HCT116 (cell line): ENCODE measurements around the gene SEMA3B. TPM values are rescaled to one million over a fixed set of nuclear protein-coding genes. Genes with fewer than 3 reads are reported as not detected.

ENCODE experiments used
- ATAC-seq: fragments of 200-7000 bp; cut with Tn5 transposase; 2 replicates; pipeline ENCODE4 v1.9.1; 2020; ENCODE audit warnings: mild to moderate bottlenecking, moderate library complexity
- BruUV-seq: library from RNA; stranded (reverse); fragments of 400-500 nt; replicated peaks from 2 replicates; lab custom pipeline; 2021; lab: Mats Ljungman, UMichigan
- CTCF ChIA-PET: fragments of 300-600 bp; sonication (Branson Sonifier 250); formaldehyde crosslinking; loops from one replicate; lab custom pipeline; 2021; ENCODE audit warnings: antibody characterized with exemption; lab: Charles Lee
- POLR2A ChIA-PET: fragments of 300-600, 350-600 bp; sonication (Branson Sonifier 250); formaldehyde crosslinking; loops from one replicate; lab custom pipeline; 2021; ENCODE audit warnings: antibody characterized with exemption; lab: Charles Lee
- RAD21 ChIA-PET, 2 experiments: fragments of 300-600 bp; sonication (Branson Sonifier 250); formaldehyde crosslinking; loops; one replicate each; lab custom pipeline; 2023; ENCODE audit warnings: low total read pairs in 2 of 2; ENCODE audit not compliant: uncharacterized antibody in 2 of 2, unreplicated experiment in 2 of 2, low non-redundant PET in 1 of 2; lab: Charles Lee
- DNase-seq: peaks from one replicate; pipeline ENCODE4 v3.0.0-alpha.2; 2010; ENCODE audit warnings: low read depth, low spot score
- H2AFZ ChIP-seq: fragments of 200-600 bp; shearing (Covaris generic), sonication (generic); 2 replicates; pipeline ENCODE4 v1.6.1; 2017; ENCODE audit warnings: low read depth, mixed run types, mixed read lengths, antibody characterized with exemption, low read length; ENCODE audit not compliant: poor library complexity, severe bottlenecking
- H3K27ac ChIP-seq: 2 replicates; pipeline ENCODE4 v1.5.1; 2012; ENCODE audit warnings: low read depth, low read length
- H3K27me3 ChIP-seq: fragments of 200-600 bp; sonication (generic); 2 replicates; pipeline ENCODE4 v1.6.1; 2016; ENCODE audit warnings: mixed run types, low read length, mixed read lengths; ENCODE audit not compliant: insufficient read depth
- H3K36me3 ChIP-seq, 2 experiments: fragments of 200-500 bp in 1 of 2; fragments of 200-600 bp in 1 of 2; sonication (Bioruptor generic) in 1 of 2; sonication (generic) in 1 of 2; 2 replicates each; pipeline versions ENCODE4 v1.5.1 to v1.6.1; 2014 to 2016; ENCODE audit warnings: low read length in 2 of 2, inconsistent platforms in 1 of 2, mixed read lengths in 1 of 2, mixed run types in 1 of 2; ENCODE audit not compliant: insufficient read depth in 2 of 2, control insufficient read depth in 1 of 2
- H3K4me1 ChIP-seq, 2 experiments: fragments of 200-600 bp in 1 of 2; sonication (generic) in 1 of 2; 2 replicates each; pipeline versions ENCODE4 v1.5.1 to v1.6.1; 2012 to 2017; ENCODE audit warnings: low read length in 2 of 2, inconsistent platforms in 1 of 2, mild to moderate bottlenecking in 1 of 2, mixed read lengths in 1 of 2, mixed run types in 1 of 2, moderate library complexity in 1 of 2; ENCODE audit not compliant: insufficient read depth in 2 of 2, control insufficient read depth in 1 of 2
- H3K4me2 ChIP-seq: fragments of 200-600 bp; sonication (generic); 2 replicates; pipeline ENCODE4 v1.6.1; 2017; ENCODE audit warnings: mixed run types, low read length, mixed read lengths
- H3K4me3 ChIP-seq, 2 experiments: fragments of 200-600 bp in 1 of 2; sonication (generic) in 1 of 2; replicated peaks in 1 of 2; 2 replicates each; pipeline ENCODE4 v1.5.1; 2011 to 2016; ENCODE audit warnings: low read length in 2 of 2, control low read depth in 1 of 2, low read depth in 1 of 2, mild to moderate bottlenecking in 1 of 2, mixed read lengths in 1 of 2, mixed run types in 1 of 2
- H3K79me2 ChIP-seq: fragments of 200-600 bp; sonication (generic); 2 replicates; pipeline ENCODE4 v1.6.1; 2017; ENCODE audit warnings: mild to moderate bottlenecking, mixed run types, low read length, moderate library complexity, mixed read lengths; ENCODE audit not compliant: insufficient read depth
- H3K9ac ChIP-seq: fragments of 200-600 bp; sonication (generic); 2 replicates; pipeline ENCODE4 v1.6.1; 2016; ENCODE audit warnings: low read length, mixed read lengths
- H3K9me2 ChIP-seq: fragments of 200-600 bp; sonication (generic), shearing (Covaris generic); 2 replicates; pipeline ENCODE4 v1.6.1; 2017; ENCODE audit warnings: mixed run types, mild to moderate bottlenecking, moderate library complexity; ENCODE audit not compliant: insufficient read depth
- H3K9me3 ChIP-seq, 2 experiments: fragments of 200-500 bp in 1 of 2; fragments of 200-600 bp in 1 of 2; sonication (Bioruptor generic) in 1 of 2; sonication (generic) in 1 of 2; 2 replicates each; pipeline ENCODE4 v1.6.1; 2014 to 2017; ENCODE audit warnings: low read length in 2 of 2, mixed read lengths in 2 of 2, inconsistent platforms in 1 of 2, low read depth in 1 of 2, mild to moderate bottlenecking in 1 of 2, mixed run types in 1 of 2, moderate library complexity in 1 of 2; ENCODE audit not compliant: control insufficient read depth in 1 of 2, insufficient read depth in 1 of 2
- H4K20me1 ChIP-seq: fragments of 200-600 bp; sonication (generic), shearing (Covaris generic); 2 replicates; pipeline ENCODE4 v1.6.1; 2017; ENCODE audit warnings: mixed run types, mild to moderate bottlenecking, moderate library complexity; ENCODE audit not compliant: insufficient read depth
- ATF3 ChIP-seq: IDR thresholded peaks from 2 replicates; pipeline ENCODE4 v1.6.1; 2012
- CEBPB ChIP-seq: IDR thresholded peaks from 2 replicates; pipeline ENCODE4 v1.6.1; 2012; ENCODE audit warnings: low read depth
- CTCF ChIP-seq, 3 experiments: fragments of 200-600 bp in 1 of 3; sonication (generic) in 1 of 3; IDR thresholded peaks in 2 of 3; conservative IDR thresholded peaks in 1 of 3; 2 replicates each; pipeline ENCODE4 v1.5.1; 2012 to 2017; ENCODE audit warnings: low read depth in 2 of 3, low read length in 2 of 3, antibody characterized with exemption in 1 of 3, borderline replicate concordance in 1 of 3, control low read depth in 1 of 3, mild to moderate bottlenecking in 1 of 3, mixed read lengths in 1 of 3, mixed run types in 1 of 3, moderate library complexity in 1 of 3; ENCODE audit not compliant: insufficient read depth in 1 of 3
- EGR1 ChIP-seq: IDR thresholded peaks from 2 replicates; pipeline ENCODE4 v1.6.1; 2012; ENCODE audit warnings: low read depth
- EZH2 ChIP-seq: fragments of 200-600 bp; sonication (generic); IDR thresholded peaks from 2 replicates; pipeline ENCODE4 v1.6.1; 2017; ENCODE audit warnings: antibody characterized with exemption, mixed run types
- EZH2phosphoT487 ChIP-seq: fragments of 200-600 bp; IDR thresholded peaks from 2 replicates; pipeline ENCODE4 v1.6.1; 2018; ENCODE audit warnings: antibody characterized with exemption, borderline replicate concordance
- FOSL1 ChIP-seq: IDR thresholded peaks from 2 replicates; pipeline ENCODE4 v1.6.1; 2012; ENCODE audit warnings: low read depth
- JUND ChIP-seq: IDR thresholded peaks from 2 replicates; pipeline ENCODE4 v1.6.1; 2012
- MAX ChIP-seq: IDR thresholded peaks from 2 replicates; pipeline ENCODE4 v1.6.1; 2012
- POLR2A ChIP-seq: IDR thresholded peaks from 2 replicates; pipeline ENCODE4 v1.7.0; 2011; ENCODE audit warnings: borderline replicate concordance; ENCODE audit not compliant: insufficient read depth, insufficient read length; ENCODE audit errors: extremely low read depth
- RAD21 ChIP-seq: IDR thresholded peaks from 2 replicates; pipeline ENCODE4 v1.6.1; 2012; ENCODE audit warnings: low read depth, mild to moderate bottlenecking
- REST ChIP-seq: IDR thresholded peaks from 2 replicates; pipeline ENCODE4 v1.6.1; 2012; ENCODE audit warnings: low read depth
- SRF ChIP-seq: IDR thresholded peaks from 2 replicates; pipeline ENCODE4 v1.6.1; 2012; ENCODE audit warnings: low read depth
- ZBTB33 ChIP-seq: IDR thresholded peaks from 2 replicates; pipeline ENCODE4 v1.6.1; 2011; ENCODE audit warnings: mild to moderate bottlenecking, low read length, moderate library complexity; ENCODE audit not compliant: insufficient replicate concordance; ENCODE audit errors: extremely low read depth
- ZFX ChIP-seq: fragments of 450-650 bp; IDR thresholded peaks from 2 replicates; pipeline ENCODE4 v1.6.1; 2017
- ZNF274 ChIP-seq: fragments of 200-500 bp; sonication (Bioruptor generic); IDR thresholded peaks from 2 replicates; pipeline ENCODE4 v1.6.1; 2014; ENCODE audit warnings: mild to moderate bottlenecking, low read depth, low read length, inconsistent platforms
- intact Hi-C: fragments of 100-400 bp; cut with micrococcal nuclease; formaldehyde crosslinking; loops from 2 replicates; pipeline ENCODE4 v1.10.0; 2022
- total RNA-seq: library from RNA; stranded (reverse); gene quantifications from one replicate; pipeline ENCODE4 v1.2.1, GENCODE V29; 2021; ENCODE audit not compliant: unreplicated experiment

Gene SEMA3B
- total RNA-seq, 1 experiment from 2014 or later = 46.2 TPM

GRCh38 chr3:50297384-50297775 is 28.4 kb downstream of the SEMA3B start:
- Histone ChIP-seq H3K9me2 (no peaks in the 10 kb centered on the region), H3K79me2 (peaks cover 3% of the 10 kb centered on the region; the same call in 1 of the 2 replicates), H3K4me2 (peak overlapping the region; percentile 97; the same call in 1 of the 2 replicates), H2AFZ (no peak overlapping the region), H3K36me3 (no peaks in the 10 kb centered on the region), H3K27ac (no peak overlapping the region; the same call in 1 of the 2 replicates), H4K20me1 (no peaks in the 10 kb centered on the region), H3K27me3 (no peaks in the 10 kb centered on the region), H3K4me3 (no peak overlapping the region), H3K9me3 (no peaks in the 10 kb centered on the region), H3K4me1 (peaks cover 14 to 40% of the 10 kb centered on the region in 2 experiments), H3K9ac (no peak overlapping the region)
- BruUV-seq = no TSS peak
- no peak for DNase-seq
- CTCF ChIA-PET = no interaction called here
- intact Hi-C loops = no loop called here
- TF ChIP-seq MAX = no peak
- no peak for TF ChIP-seq ZNF274
- no peak for TF ChIP-seq POLR2A
- no peak for TF ChIP-seq CTCF (IDR thresholded peaks at IDR 0.05 in 2 of 3, conservative IDR thresholded peaks at IDR 0.05 in 1 of 3; ENCODE audit: borderline replicate concordance in 1 of 3, insufficient read depth in 1 of 3, low read depth in 2 of 3, low read length in 2 of 3)
- TF ChIP-seq REST = no peak
- no peak for TF ChIP-seq EZH2phosphoT487
- TF ChIP-seq SRF = no peak
- TF ChIP-seq EZH2 = no peak
- TF ChIP-seq RAD21 = no peak
- TF ChIP-seq EGR1 = no peak
- no peak for TF ChIP-seq JUND
- no peak for TF ChIP-seq ATF3
- no peak for TF ChIP-seq FOSL1
- no peak for TF ChIP-seq ZBTB33
- no peak for TF ChIP-seq CEBPB
- no peak for TF ChIP-seq ZFX
- no peak for ATAC-seq
- POLR2A ChIA-PET = interaction anchor here (1.2 kb wide), 1 partner anchor 62 kb away, joined by 3 read pairs; the partner anchor contains the start of gene GNAI2
- RAD21 ChIA-PET = no interaction called here
